GM19452 (cell line): ENCODE measurements around the gene UBR4.
"Not testable (repeated sequence)": the region's sequence is repeated elsewhere in the genome, so short reads cannot be mapped to it uniquely, and the experiment has no call there.

Experiments
- ATAC-seq: cut with Tn5 transposase; IDR thresholded peaks from one replicate; pipeline ENCODE4 v1.9.1; 2021; ENCODE audit not compliant: unreplicated experiment

The UBR4 gene

GRCh38 chr1:19220080-19220846 is 10.2 kb upstream of the UBR4 start:
- no peak for ATAC-seq

DNA sequence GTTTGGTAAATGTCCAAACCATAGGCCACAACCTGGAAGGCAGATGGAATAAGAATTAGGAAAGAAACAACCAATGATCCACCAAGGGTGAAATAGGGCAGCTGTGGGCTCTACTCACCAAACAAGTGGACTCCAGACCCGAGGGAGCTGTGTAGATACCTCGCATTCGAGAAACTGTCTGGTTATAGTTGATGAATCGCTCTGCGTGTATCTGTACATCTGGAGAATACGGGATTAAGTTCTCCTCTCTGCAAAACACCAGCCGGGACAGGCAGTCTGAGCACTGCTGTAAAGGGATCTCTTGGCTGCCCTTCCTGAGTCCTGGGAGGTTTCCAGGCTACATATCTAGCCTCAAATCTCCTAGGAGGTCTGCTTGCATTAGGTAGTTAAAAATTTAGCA is 9.4 kb upstream of the UBR4 start:
- ATAC-seq = no peak

- ATAC-seq = not testable (repeated sequence)
Observed at GRCh38 chr1:19216585-19216984, 6.5 kb upstream of the UBR4 start.

- no peak for ATAC-seq
Observed at GRCh38 chr1:19213580-19213979, 3.5 kb upstream of the UBR4 start.

DNA sequence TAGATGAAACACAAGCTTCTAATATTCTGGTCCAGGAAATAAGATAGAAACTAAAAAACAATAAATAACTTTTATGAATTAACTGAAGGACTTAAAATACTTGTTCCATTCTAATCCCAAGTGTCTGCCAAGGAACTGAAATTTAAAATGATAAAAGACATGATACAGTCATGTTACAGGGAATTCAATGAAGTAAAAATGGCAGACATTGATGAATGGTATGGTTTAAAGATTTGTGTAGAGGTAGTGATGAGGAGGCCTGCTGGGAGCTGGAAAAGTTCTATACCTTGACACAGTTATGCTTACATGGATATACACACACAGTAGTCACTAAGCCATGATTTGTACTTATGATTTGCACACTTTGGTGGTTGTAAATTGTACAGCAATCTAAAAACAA is 2.1 kb upstream of the UBR4 start:
- ATAC-seq = no peak

- no peak for ATAC-seq
Observed at GRCh38 chr1:19210772-19211549, 895 bp upstream of the UBR4 start.

DNA sequence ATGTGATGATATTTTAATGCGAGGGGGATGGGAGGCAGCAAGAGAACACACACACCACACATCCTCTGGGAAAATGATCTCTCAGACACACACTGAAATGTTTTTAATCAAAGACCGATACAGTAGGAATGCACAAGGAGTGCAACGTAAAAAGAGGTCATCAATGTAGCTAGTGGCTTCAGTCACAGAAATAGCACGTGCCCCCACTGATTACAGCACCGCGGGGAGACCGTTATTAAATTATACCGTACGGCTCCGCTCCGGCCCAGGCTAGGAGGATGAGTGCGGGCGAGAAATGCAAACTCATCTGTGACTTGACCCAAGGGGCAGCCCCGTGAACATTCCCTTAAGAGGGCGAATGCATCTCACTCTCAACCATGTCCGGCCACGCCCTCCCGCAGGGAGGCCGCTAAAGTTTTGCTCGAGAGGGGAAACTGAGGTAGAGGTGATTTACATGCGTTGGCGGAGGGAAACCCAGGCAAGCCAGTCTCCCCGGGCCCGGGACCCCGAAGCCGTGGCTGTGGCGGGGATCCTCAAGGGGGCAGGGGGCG is 552 bp downstream of the UBR4 start:
- peak; percentile 38 for ATAC-seq

DNA sequence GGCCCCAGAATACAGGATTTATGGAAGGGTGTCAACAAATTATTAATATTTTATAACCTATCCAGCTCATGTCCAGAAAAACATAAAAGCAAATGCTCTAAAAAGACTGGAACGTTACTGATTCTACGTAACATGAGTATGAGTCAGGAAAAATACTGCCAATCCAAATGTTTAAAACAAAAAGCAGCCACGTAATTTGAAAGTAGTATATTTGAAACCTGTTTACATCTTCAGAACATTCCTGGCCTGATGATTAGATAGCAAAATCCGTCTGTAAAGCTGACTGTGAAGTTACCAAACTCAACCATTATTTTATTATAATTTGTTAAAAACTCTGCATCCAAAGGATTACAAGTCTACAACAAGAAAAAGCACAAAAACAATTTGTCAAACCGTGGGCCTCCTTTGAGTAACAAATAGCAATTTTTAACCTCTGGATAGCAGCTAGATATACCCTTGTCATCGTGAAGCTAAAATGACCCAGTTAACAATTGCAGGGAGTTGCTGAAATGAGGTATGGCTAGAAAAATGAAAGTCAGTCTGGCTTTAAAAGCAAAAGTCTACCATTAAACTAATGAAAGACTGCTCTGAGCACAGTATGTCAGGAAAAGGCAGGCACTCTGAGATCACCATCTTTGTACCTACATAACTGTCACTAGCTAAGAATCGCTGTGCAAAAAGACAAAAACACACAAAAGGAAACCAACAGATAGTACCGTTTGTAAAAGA is 1.2 kb downstream of the UBR4 start:
- ATAC-seq = no peak

DNA sequence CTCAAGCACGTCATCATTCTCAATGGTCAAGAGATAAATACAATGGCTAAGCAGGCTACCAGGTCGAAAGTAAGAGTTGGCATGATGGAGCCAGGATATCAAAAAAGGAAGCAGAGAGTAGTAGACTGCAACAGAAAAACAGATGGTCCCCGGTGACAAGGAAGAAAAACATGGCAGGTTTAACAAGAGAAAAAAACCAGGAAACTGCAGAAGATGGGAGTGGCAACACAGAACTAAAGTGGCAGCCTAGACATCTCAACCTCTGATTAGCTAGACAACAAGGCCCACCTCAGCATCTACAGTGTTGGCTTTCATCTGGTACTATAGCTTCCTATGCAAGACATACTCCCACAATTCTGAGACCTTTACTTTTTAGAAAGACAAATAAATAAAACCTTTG is 3.1 kb downstream of the UBR4 start:
- no peak for ATAC-seq

DNA sequence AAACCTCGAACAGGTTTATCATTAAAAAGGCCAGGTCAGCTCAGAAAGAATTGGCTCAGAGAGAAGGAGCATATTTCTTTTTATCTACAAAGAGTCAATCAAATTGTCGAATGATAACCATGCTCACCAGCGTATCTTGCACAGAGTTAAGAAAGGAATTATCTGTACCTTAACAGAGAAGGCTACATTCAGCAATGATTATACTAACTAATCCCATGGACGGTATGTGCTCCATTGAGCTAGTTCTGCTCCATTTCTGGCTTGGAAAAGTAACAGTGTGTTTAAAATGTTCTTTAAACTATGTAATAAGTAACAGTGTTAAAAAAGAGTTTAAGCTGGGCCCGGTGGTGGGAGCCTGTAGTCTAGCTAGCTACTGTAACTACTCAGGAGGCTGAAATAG is 4.2 kb downstream of the UBR4 start:
- no peak for ATAC-seq

DNA sequence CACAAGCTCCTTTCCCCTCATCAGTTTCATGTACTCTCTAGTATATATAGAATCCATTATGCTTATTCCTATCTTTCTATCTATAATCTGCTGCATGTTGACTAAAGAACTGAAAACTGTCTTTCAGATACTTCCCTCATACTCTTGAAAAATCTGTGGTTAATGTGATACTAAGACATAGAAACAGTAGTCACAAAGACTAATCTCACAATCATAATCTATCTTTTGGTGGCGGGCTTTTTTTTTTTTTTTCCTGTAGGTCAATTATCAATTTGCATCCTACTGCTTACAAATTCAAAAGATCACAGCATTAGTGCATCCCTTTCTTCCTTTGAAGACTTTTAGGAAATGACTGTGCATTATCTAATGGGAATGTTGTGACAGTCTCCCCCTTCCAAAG is 4.7 kb downstream of the UBR4 start:
- ATAC-seq = no peak

DNA sequence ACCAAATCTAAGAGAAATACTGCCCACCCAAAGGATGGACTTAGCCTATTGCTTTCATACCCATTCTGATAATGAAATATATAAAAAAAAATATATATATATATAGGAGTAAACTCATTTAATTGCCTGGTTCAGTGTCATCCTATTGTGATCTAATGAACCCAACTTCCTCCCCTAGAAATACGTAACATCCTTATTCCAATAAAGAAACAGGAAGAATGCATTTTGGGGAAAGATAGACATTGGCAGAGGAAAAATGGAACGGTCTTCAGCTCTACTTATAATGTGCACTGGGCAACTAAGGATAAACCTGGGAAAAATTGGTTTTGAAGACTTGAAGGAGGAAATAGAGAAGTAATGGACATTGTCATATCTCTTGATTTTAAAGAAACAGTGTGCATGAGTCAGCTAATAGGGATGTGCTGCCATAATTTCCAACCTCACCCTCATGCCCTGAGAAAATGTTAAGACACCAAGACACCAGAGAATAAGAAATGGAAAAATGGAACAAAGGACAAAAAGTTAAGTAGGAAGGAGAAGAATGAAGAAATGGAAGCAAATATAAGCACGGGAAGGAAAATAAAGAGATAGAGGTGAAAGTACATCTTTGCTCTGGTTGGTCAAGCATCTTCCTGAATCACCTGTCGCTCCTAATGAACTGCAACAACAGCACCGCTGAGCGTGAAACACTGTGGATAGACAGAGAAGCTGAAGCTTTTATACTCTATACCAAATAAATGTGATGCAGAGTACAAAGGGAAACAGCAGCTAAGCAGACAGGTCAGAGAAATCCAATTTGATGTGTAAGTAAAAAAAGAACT is 5.4 kb downstream of the UBR4 start:
- no peak for ATAC-seq

GRCh38 chr1:19203440-19203839 is 6.6 kb downstream of the UBR4 start:
- ATAC-seq = no peak

DNA sequence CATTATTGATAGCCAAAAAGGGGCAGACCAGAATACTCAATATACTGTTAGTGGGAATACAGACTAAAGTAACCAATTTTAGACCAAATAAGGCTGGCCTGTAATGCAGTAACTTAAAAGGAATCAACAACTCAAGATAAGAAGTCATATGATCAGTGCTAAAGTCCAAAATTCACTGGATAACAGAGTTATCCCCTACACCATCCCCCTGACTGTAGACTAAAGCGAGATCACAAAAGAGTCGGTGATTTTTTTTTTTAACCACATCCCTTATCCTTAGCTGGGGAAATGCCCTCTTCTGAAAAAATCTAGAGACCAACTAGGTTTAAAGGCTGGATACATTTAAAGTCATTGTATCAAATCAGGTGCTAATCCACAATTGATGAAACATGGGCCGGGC is 7.7 kb downstream of the UBR4 start:
- no peak for ATAC-seq

DNA sequence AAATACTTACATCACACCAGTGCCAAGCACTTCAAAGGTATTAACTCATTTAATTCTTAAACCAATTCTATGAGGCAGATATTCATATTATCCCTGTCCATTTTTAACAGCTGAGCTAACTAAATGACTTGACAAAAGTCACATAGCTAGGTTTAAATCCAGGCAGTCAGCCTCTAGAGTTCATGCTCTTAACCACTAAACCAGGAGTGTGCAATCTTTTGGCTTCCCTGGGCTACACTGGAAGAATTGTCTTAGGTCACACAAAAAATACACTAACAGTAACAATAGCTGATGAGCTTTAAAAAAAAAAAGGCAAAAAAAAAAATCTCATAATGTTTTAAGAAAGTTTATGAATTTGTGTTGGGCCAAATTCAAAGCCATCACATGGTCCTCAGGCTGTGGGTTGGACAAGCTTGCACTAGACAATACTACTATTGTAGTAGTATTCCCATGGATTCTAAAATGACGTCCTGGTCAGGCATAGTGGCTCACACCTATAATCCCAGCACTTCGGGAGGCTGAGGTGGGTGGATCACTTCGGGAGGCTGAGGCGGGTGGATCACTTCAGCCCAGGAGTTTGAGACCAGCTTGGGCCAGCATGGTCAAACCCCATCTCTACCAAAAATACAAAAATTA is 10.0 kb downstream of the UBR4 start:
- no peak for ATAC-seq

DNA sequence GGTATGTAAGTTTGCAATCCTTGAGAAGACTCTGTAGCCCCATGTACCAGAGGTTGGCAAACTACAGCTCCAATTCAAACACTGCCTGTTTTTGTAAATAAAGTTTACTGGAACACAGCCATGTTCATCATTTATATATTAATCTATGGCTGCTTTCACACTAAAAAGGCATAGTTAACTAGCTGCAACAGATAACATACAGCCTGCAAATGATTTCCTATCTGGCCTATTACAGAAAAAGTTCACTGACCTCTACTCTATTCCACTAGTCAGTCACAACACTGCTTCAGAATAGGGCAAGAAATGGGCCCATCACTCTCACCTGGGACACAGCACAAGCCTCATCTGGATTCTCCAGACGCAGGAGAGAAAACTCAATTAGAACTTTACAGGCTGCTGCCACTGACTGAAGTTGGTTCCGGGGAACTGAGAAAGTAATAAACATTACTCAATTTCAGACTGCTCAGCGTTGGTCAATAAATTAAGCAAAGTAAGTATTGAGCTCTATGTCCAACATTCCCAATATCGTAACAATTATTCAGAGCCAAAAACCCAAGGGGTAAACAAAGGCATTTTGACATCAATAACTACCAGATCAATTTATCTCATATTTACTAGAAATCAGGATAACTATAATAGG is 10.6 kb downstream of the UBR4 start:
- no peak for ATAC-seq

- ATAC-seq = no peak
Observed at GRCh38 chr1:19198820-19199219, 11.2 kb downstream of the UBR4 start.

GRCh38 chr1:19197845-19198244 is 12.2 kb downstream of the UBR4 start:
- ATAC-seq = no peak

DNA sequence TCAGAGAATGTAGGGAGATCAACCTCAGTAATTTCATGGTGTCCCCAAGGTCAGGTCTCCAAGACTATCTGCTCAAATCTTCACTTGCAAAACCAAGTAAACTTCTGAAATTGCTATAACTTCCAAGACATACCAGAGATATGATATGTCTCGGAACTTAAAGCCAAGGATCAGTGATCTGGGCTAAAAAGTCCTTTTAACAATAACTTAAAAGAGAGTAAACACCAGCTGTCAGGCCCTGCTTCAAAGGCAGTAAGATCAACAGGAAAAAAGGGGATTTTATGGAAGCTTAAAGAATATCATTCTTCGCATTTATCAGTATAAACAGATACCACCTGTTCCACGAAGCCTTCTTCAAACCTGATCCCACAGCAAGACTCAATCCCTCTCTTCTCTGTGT is 13.7 kb downstream of the UBR4 start:
- no peak for ATAC-seq

- no peak for ATAC-seq
Observed at GRCh38 chr1:19193004-19193403, 17.1 kb downstream of the UBR4 start.
